Activated T-cell treated with anti-CD3 and anti-CD28 coated beads for 24 hours (primary cell): ENCODE data around the gene MRM2.

Experiments used
- DNase-seq: peaks from one replicate; pipeline ENCODE4 v3.0.0-alpha.2; 2020; ENCODE audit warnings: low read depth

Gene MRM2

GRCh38 chr7:2245883-2246675 lies 4.1 kb upstream of the MRM2 start:
- DNase-seq = no peak

- DNase-seq = no peak
Measured at GRCh38 chr7:2244404-2244995, 2.5 kb upstream of the MRM2 start.

DNA sequence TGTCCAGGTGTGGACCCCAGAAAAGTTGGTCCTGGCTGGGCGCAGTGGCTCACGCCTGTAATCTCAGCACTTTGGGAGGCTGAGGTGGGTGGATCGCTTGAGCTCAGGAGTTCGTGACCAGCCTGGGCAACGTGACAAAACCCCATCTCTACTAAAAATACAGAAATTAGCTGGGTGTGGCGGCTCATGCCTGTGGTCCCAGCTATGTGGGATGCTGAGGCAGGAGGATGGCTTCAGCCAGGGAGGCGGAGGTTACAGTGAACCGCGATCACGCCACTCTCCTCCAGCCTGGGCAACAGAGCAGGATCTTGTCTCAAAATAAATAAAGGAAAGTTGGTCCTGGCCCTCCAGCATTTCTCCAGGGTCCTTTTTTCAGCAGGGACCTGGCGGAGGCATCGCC lies 1.5 kb upstream of the MRM2 start:
- no peak for DNase-seq

GRCh38 chr7:2242541-2243429 lies 780 bp upstream of the MRM2 start:
- no peak for DNase-seq

- DNase-seq = no peak
Measured at GRCh38 chr7:2239242-2239641, 2.8 kb downstream of the MRM2 start.

GRCh38 chr7:2237109-2237602 lies 4.8 kb downstream of the MRM2 start:
- no peak for DNase-seq

- no peak for DNase-seq
Measured at GRCh38 chr7:2233926-2234325, 8.1 kb downstream of the MRM2 start.

GRCh38 chr7:2232766-2233520 lies 9.1 kb downstream of the MRM2 start, which contains the start of gene MAD1L1:
Gene MAD1L1, minus strand, starts transcription at chr7:2232945. Its CDS starts 2,812 bp downstream, at chr7:2230133.
- DNase-seq = peak; percentile 79

DNA sequence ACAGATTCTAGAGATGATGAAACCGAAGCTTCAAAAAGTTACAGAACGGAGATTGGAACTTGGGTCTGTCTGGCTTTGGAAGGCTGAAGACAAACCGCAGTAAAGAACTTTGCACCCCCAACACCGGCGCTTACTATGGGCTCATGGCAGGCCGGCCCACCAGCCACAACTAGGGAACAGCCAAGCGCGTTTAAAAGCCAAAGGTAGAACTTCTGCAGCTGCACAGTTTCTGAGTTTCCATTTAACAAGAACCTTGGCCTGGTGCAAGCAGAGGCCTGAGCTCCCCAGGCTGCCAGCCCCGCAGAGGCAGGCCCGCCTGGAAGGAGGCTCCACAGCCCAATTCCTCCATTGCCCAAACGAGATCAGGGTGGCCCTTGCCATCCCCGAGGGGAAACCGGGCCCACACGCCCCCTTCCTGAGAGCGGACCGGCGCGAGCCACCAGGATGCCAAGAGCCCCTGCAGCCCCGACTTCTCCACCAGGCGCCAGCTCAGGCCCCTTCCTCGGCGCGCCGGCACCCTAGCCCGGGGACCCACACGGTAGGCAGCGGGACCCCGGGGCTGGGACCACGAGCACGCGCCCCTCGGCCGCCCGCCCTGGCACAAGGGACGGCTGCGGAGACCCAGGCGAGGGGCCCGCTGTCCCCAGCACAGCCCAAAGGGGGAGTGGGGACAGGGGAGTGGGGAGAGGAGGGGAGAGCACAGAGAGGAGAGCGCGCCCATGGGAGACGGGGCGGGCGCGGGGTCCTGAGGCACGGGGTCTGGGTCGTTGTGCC lies 9.8 kb downstream of the MRM2 start:
- no peak for DNase-seq

- no peak for DNase-seq
Measured at GRCh38 chr7:2230882-2231281, 11.1 kb downstream of the MRM2 start.

GRCh38 chr7:2230226-2230625 lies 11.8 kb downstream of the MRM2 start:
- DNase-seq = no peak

DNA sequence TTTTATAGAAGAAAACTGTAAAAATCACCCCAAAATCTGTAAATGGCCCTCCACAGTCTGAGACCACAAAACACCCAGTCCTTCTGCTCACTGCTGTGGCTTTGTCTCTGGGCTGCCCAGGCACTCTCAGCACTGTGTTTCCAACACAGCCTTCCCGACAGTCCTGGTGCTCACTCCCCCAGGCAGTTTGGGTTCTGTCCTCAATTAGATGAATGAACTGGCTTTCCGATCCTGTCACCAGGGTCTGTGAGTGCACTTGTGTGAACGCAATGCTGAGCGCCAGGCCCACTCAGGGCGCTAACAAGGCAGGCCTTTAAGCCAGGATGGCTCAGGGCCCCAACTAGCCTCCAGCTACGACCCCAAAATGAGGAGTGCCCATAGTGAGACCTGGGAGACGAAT lies 12.5 kb downstream of the MRM2 start:
- DNase-seq = no peak

GRCh38 chr7:2228921-2229320 lies 13.1 kb downstream of the MRM2 start:
- DNase-seq = no peak

DNA sequence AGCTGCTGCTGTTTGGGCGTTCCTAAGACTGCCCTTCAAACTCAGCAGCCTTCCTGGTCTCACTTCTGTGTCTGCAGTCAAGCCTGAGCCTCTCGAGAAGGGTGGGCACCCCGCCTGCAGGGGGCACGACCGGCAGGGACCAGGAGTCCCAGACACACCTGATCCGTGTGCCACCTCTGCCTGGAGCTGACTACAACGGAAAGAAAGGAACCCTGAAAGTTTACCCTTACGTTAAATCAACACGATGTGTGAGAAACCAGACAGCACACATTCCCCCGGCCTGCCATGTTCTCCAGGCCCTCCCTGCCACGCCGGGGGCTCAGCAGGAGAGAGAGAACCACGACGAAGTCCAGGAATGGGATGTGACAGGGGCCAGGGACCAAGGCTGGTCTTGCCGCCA lies 14.3 kb downstream of the MRM2 start:
- DNase-seq = no peak

- DNase-seq = no peak
Measured at GRCh38 chr7:2225830-2226229, 16.2 kb downstream of the MRM2 start.

DNA sequence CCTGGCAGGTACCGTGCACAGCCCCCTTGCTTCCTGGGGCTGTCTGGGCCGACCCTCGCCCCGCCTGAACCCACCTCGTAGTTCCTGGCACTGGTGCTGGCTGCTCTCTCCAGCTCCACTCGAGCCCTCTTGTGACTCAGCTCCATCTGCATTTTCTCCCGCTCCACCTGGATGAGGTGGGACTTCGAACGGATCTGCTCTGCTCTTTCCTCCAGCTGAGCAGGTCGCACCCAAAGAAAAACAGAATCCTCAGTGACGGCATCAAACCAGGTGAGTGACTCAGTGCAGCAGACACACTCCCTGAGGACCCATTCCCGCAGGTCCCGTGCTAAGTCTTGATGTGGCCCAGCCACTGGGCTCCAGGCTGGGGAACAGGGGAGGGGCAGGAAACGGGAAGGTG lies 16.7 kb downstream of the MRM2 start:
- no peak for DNase-seq

GRCh38 chr7:2224934-2225333 lies 17.1 kb downstream of the MRM2 start:
- no peak for DNase-seq

DNA sequence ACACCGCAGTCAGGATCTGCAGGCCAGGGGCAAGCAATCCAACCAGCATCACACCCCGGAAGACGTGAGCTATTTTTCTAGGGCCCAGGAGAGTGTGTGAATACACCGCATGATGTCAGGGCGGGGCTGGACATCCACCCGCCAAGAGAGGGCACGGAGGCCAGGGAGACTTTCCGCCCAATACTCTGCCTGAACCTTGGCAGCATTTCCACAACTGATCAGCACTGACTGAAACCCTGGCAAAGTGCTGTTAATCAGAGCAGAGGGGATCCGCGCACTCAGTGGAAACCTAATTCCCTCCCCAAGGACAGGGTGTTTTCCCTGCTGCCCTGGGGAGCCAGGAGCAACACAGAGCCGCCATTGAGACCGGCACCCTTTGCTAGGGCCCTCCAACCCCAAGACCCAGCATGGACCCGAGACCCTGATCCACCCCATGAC lies 17.5 kb downstream of the MRM2 start:
- no peak for DNase-seq

GRCh38 chr7:2223321-2223720 lies 18.7 kb downstream of the MRM2 start:
- DNase-seq = no peak

DNA sequence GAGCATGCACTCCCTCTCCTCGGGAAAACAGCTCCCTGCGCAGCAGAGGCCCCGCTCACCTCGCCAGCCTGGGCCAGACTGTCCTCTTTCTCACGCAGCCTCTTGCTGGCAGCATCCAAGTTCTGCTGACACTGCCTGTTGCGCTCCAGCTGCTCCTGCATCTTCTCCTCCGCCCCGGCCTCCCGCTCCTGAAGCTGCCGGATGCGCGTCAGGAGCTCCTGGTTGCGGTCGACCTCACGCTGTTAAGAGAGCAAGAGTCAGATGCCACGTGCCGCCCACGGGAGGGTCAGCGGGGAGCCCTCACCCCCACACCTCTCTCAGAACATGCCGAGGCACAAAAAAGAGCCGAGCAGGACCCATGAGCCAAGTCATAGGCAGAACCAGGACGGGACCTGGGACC lies 19.5 kb downstream of the MRM2 start:
- DNase-seq = no peak

- DNase-seq = no peak
Measured at GRCh38 chr7:2220954-2221353, 21.1 kb downstream of the MRM2 start.
